Activated CD8-positive, alpha-beta memory T cell treated with anti-CD3 and anti-CD28 coated beads for 48 hours (primary cell): ENCODE measurements around the gene WWOX.
A peak's percentile ranks its signal among the peaks of the same experiment; 100 is the strongest.

ENCODE experiments used
- DNase-seq, 3 experiments: peaks; one replicate each; pipeline ENCODE4 v3.0.0-alpha.2; 2020; ENCODE audit warnings: low read depth in 2 of 3, low spot score in 2 of 3

WWOX gene

GRCh38 chr16:79073566-79073965 lies 974.1 kb downstream of the WWOX start:
- no peak for DNase-seq

- no peak for DNase-seq
These were observed 975.1 kb downstream of the WWOX start for GRCh38 chr16:79074541-79074940.

- no peak for DNase-seq
These were observed 975.5 kb downstream of the WWOX start for GRCh38 chr16:79074951-79075350.

GRCh38 chr16:79076047-79076767 lies 976.8 kb downstream of the WWOX start:
- no peak for DNase-seq

- DNase-seq: no peak
These were observed 977.9 kb downstream of the WWOX start for GRCh38 chr16:79077346-79077745.

- no peak for DNase-seq
These were observed 980.4 kb downstream of the WWOX start for GRCh38 chr16:79079656-79080420.

- no peak for DNase-seq
These were observed 982.0 kb downstream of the WWOX start for GRCh38 chr16:79081297-79082066.

- no peak for DNase-seq
These were observed 983.5 kb downstream of the WWOX start for GRCh38 chr16:79082970-79083369.

GRCh38 chr16:79083508-79084299 lies 984.2 kb downstream of the WWOX start:
- no peak for DNase-seq

GRCh38 chr16:79088971-79089370 lies 989.5 kb downstream of the WWOX start:
- DNase-seq: no peak

GRCh38 chr16:79089735-79090284 lies 990.4 kb downstream of the WWOX start:
- DNase-seq: peak in 1 of 3 experiments; percentile 38

GRCh38 chr16:79090966-79091365 lies 991.5 kb downstream of the WWOX start:
- no peak for DNase-seq

- DNase-seq: no peak
These were observed 993.4 kb downstream of the WWOX start for GRCh38 chr16:79092846-79093245.

- DNase-seq: peak in 1 of 3 experiments; percentile 48
These were observed 994.1 kb downstream of the WWOX start for GRCh38 chr16:79093554-79093967.

GRCh38 chr16:79096246-79096645 lies 996.8 kb downstream of the WWOX start:
- DNase-seq: no peak

- DNase-seq: no peak
These were observed 997.7 kb downstream of the WWOX start for GRCh38 chr16:79097166-79097565.

GRCh38 chr16:79097771-79098170 lies 998.3 kb downstream of the WWOX start:
- DNase-seq: no peak

GRCh38 chr16:79098907-79099306 lies 999.5 kb downstream of the WWOX start:
- no peak for DNase-seq

- no peak for DNase-seq
These were observed 1000.3 kb downstream of the WWOX start for GRCh38 chr16:79099716-79100115.

GRCh38 chr16:79100447-79100846 lies 1001.0 kb downstream of the WWOX start:
- DNase-seq: no peak

GRCh38 chr16:79101491-79101890 lies 1002.0 kb downstream of the WWOX start:
- DNase-seq: no peak
